T-helper 2 cell treated with Interferon-gamma antibody and Interleukin-4, amounts not matched to agents 100 ng/mL and 5 ng/mL, for 36 hours (primary cell): Measurements from ENCODE around the gene TNRC6B. TPM values are rescaled to one million over a fixed set of nuclear protein-coding genes. Genes with fewer than 3 reads are reported as not detected.
"Not testable (repeated sequence)": the region's sequence is repeated elsewhere in the genome, so short reads cannot be mapped to it uniquely, and the experiment has no call there.

Experiments used
- intact Hi-C: fragments of 100-400 bp; cut with micrococcal nuclease; formaldehyde crosslinking; loops from one replicate; pipeline ENCODE4 v1.15.1; 2023
- total RNA-seq: library from RNA; stranded (reverse); gene quantifications from 2 replicates; pipeline ENCODE4 v1.2.3, GENCODE V29; 2022

Gene TNRC6B
- total RNA-seq, 1 donor from 2014 or later, result 46.7 TPM

DNA sequence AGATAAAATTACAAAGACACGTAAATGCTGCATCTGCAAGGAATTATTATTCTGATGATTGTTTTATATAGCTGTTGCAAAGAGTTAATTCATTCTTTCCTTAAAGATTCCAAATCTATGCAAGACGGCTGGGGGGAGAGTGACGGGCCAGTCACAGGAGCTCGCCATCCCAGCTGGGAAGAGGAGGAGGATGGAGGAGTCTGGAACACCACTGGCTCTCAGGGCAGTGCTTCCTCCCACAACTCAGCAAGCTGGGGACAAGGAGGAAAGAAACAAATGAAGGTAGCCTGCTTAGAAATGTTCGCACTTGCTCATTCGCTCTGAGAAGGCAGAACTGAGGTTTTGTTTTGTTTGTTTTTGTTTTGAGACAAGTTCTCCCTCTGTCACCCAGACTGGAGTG lies 95.6 kb downstream of the TNRC6B start:
- intact Hi-C loops, result no loop called here

GRCh38 chr22:40276996-40277823 lies 99.5 kb downstream of the TNRC6B start:
- intact Hi-C loops, result loop anchor here (1.0 to 5.0 kb wide), 4 partner anchors 13 to 100 kb away; partner anchors contain the start of genes ADSL and TNRC6B

DNA sequence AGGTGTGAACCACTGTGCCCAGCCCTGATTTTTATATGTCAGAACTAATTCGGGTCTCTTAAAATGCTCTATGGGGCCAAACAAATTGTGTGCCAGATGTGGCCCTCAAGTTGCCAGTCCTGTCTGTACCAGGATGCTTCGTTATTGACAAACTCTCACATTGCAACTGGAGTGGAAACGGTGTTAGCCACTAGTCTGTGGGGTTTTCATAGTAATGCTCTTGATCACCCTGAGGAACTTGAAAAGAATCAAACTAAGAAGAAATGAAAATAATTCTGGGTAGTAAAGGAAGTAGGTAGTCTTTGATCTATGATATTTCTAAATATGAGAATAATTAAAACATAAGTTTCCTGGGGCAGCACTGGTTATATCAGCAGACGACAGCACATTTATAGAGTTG lies 101.3 kb downstream of the TNRC6B start:
- intact Hi-C loops, result loop anchor here (5.0 kb wide), 2 partner anchors 37 to 68 kb away; partner anchors contain the start of gene ADSL

DNA sequence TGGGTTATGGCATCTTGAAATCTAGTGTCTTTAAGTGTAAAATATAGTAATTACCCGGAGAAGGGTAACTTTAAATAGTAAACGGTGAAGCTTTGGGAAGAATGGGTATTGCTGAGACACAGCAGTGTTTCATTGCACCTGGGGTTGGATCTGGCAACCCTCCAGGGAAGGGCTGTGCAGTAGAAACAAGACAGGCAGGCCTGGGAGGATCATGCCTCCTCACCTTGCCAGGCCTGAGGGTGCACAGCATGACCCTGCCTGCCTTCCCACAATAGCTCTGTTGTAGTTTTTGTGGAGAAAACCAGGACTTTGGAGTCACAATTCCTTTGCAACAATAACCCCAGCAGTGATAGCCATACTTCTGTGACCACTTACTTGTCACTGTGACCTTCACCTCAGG lies 104.0 kb downstream of the TNRC6B start:
- intact Hi-C loops, result no loop called here

GRCh38 chr22:40285513-40285912 lies 107.8 kb downstream of the TNRC6B start:
- intact Hi-C loops, result loop anchor here (5.0 kb wide), 2 partner anchors 33 to 42 kb away; no protein-coding TSS in a partner anchor

- intact Hi-C loops, result loop anchor here (1.0 to 5.0 kb wide), 3 partner anchors 14 to 38 kb away; no protein-coding TSS in a partner anchor
Observed at GRCh38 chr22:40289991-40290459, 112.3 kb downstream of the TNRC6B start.

GRCh38 chr22:40290516-40290915 lies 112.8 kb downstream of the TNRC6B start:
- intact Hi-C loops, result loop anchor here (1.0 kb wide), 1 partner anchor 14 kb away; no protein-coding TSS in a partner anchor

GRCh38 chr22:40294696-40295095 lies 117.0 kb downstream of the TNRC6B start:
- intact Hi-C loops, result no loop called here

GRCh38 chr22:40300316-40300715 lies 122.6 kb downstream of the TNRC6B start:
- intact Hi-C loops, result no loop called here

DNA sequence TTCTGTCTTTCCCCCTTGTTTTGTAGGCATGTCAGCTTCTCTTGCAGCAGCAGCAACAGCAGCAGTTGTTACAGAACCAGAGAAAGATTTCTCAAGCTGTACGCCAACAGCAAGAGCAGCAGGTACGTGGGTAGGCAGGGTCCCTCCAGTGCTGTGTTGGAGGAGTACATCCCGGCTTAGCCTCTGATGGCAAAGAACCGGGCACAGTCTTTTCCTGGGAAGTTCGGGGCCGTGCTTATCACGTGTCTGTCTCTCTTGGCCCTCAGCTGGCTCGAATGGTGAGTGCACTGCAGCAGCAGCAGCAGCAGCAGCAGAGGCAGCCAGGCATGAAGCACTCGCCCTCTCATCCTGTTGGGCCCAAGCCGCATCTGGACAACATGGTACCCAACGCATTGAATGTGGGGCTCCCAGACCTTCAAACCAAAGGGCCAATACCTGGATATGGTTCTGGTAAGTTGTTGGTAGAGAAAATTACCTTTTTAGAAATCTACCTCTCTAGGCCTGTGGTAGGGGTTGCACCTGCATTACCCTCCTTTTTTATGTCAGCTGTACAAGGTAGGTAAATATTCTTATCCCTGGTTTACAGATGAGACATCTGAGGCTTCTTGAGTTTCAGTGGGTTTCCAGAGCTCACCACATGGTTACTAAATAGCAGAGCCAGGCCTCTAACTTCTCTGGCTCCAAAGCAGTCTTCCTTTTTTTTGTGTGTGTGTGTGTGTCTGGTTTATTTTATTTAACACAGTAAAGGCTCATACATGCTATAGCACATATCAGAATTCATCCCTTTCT lies 123.4 kb downstream of the TNRC6B start:
- intact Hi-C loops, result no loop called here

- intact Hi-C loops, result no loop called here
Observed at GRCh38 chr22:40302149-40302548, 124.4 kb downstream of the TNRC6B start.

GRCh38 chr22:40305625-40306024 lies 127.9 kb downstream of the TNRC6B start:
- intact Hi-C loops, result no loop called here

GRCh38 chr22:40308999-40309573 lies 131.4 kb downstream of the TNRC6B start:
- intact Hi-C loops, result no loop called here

- intact Hi-C loops, result no loop called here
Observed at GRCh38 chr22:40309631-40310030, 131.9 kb downstream of the TNRC6B start.

DNA sequence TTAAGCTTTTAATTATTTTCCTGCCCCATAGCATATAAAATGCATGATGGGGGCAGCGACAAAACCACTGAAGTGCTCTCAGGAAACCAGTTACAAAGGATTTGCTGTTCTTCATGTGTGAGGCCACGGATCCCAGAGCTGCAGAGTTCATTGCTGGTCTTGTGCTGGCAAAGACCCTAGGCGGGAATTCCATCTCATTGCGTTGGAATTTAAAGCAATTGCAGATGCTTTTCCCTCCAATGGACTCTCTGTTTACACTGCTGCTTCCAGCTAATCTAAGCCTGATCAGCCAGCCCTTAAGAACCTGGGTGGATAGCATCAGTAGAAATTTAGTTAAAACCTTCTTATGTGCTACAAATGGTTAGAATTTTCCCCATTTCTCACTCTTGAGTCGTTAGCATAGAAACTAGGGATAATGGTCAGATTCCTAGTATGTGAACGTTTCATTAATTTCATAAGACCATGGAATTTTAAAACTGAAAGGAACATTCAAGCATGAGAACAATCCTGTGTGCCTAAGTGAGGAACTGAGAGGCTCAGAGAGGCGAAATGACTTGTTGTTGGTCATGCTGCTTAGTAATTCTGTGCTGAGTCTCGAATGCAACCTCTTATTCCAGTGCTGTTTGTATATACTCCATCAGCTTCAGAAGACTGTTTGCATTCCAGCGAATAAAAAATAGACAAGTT lies 132.5 kb downstream of the TNRC6B start:
- intact Hi-C loops, result no loop called here

- intact Hi-C loops, result no loop called here
Observed at GRCh38 chr22:40310768-40311120, 133.0 kb downstream of the TNRC6B start.

GRCh38 chr22:40311646-40312045 lies 133.9 kb downstream of the TNRC6B start:
- intact Hi-C loops, result not testable (repeated sequence)

DNA sequence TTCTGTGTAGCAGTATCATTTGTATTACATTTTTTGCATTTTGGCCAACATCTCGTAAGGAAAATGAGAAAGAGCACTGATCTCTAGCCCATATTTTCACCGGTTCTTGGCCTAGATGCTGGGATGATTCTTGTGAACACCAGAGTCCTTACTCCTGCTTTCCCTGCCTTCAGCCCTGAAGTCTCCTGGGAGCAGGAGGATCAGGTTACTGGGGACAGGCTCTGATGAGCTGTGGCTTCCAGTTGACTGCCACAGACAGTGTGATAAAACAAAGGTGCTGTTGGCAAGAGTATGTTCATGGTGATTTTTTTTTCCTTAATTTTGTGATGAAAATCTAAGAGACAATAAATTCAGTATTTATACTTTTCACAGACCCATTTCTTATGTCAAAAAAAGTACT lies 134.3 kb downstream of the TNRC6B start:
- intact Hi-C loops, result no loop called here

GRCh38 chr22:40313007-40313406 lies 135.3 kb downstream of the TNRC6B start:
- intact Hi-C loops, result no loop called here

- intact Hi-C loops, result no loop called here
Observed at GRCh38 chr22:40314041-40314440, 136.3 kb downstream of the TNRC6B start.

GRCh38 chr22:40320687-40321086 lies 143.0 kb downstream of the TNRC6B start:
- intact Hi-C loops, result no loop called here
